ENCODE measurements around the gene PILRA. TPM values are rescaled to one million over a fixed set of nuclear protein-coding genes. Genes with fewer than 3 reads are reported as not detected.

PILRA gene
- total and polyA plus RNA-seq, 2 experiments from 2014 or later, result 0.38 to 5.3 TPM

DNA sequence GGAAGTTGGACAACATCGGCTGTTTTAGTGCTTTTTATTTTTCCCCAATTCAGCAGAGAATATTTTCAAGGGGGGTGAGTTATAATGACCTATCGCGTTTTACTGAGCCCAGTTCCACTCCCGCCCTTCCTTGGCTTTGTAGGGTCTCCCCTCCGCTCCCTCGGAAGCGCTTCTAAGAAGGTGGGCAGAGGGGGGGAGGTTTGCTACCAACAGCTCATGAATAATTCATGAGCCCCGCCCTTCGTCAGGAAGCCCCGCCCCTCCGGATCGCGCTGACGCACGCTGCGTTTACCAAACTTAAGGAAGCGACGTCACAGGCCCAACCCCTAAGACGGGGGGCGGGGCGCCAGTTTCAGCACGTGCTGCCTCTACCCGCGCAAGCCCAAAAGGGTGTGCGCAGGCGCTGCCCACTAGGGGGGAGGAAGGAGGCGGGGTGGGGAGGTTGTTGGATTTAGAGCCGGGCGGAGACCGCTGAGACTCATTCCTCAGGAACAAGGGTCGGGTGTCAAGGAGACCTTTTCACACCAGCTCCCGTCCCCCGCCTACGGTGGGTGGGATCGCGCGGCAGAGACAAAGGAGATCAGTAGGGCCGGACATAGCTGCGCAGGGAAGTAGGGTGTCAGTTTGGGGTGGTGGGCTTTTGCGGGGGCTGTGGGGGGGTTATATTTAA, 55.8 kb downstream of the PILRA start:
- peaks cover 21% of the 10 kb centered on the region; the same call in 1 of the 2 replicates for H3K4me1 ChIP-seq (ENCODE audit: insufficient read depth)
- peak; percentile 93 for TF ChIP-seq CREB1 (CRISPR knock-in tag; IDR thresholded peaks at IDR 0.05; ENCODE audit: low read depth)
- TF ChIP-seq, protein P1, sequence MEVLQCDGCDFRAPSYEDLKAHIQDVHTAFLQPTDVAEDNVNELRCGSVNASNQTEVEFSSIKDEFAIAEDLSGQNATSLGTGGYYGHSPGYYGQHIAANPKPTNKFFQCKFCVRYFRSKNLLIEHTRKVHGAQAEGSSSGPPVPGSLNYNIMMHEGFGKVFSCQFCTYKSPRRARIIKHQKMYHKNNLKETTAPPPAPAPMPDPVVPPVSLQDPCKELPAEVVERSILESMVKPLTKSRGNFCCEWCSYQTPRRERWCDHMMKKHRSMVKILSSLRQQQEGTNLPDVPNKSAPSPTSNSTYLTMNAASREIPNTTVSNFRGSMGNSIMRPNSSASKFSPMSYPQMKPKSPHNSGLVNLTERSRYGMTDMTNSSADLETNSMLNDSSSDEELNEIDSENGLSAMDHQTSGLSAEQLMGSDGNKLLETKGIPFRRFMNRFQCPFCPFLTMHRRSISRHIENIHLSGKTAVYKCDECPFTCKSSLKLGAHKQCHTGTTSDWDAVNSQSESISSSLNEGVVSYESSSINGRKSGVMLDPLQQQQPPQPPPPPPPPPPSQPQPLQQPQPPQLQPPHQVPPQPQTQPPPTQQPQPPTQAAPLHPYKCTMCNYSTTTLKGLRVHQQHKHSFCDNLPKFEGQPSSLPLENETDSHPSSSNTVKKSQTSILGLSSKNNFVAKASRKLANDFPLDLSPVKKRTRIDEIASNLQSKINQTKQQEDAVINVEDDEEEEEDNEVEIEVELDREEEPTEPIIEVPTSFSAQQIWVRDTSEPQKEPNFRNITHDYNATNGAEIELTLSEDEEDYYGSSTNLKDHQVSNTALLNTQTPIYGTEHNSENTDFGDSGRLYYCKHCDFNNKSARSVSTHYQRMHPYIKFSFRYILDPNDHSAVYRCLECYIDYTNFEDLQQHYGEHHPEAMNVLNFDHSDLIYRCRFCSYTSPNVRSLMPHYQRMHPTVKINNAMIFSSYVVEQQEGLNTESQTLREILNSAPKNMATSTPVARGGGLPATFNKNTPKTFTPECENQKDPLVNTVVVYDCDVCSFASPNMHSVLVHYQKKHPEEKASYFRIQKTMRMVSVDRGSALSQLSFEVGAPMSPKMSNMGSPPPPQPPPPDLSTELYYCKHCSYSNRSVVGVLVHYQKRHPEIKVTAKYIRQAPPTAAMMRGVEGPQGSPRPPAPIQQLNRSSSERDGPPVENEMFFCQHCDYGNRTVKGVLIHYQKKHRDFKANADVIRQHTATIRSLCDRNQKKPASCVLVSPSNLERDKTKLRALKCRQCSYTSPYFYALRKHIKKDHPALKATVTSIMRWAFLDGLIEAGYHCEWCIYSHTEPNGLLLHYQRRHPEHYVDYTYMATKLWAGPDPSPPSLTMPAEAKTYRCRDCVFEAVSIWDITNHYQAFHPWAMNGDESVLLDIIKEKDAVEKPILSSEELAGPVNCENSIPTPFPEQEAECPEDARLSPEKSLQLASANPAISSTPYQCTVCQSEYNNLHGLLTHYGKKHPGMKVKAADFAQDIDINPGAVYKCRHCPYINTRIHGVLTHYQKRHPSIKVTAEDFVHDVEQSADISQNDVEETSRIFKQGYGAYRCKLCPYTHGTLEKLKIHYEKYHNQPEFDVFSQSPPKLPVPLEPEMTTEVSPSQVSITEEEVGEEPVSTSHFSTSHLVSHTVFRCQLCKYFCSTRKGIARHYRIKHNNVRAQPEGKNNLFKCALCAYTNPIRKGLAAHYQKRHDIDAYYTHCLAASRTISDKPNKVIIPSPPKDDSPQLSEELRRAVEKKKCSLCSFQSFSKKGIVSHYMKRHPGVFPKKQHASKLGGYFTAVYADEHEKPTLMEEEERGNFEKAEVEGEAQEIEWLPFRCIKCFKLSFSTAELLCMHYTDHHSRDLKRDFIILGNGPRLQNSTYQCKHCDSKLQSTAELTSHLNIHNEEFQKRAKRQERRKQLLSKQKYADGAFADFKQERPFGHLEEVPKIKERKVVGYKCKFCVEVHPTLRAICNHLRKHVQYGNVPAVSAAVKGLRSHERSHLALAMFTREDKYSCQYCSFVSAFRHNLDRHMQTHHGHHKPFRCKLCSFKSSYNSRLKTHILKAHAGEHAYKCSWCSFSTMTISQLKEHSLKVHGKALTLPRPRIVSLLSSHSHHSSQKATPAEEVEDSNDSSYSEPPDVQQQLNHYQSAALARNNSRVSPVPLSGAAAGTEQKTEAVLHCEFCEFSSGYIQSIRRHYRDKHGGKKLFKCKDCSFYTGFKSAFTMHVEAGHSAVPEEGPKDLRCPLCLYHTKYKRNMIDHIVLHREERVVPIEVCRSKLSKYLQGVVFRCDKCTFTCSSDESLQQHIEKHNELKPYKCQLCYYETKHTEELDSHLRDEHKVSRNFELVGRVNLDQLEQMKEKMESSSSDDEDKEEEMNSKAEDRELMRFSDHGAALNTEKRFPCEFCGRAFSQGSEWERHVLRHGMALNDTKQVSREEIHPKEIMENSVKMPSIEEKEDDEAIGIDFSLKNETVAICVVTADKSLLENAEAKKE (CRISPR knock-in tag; IDR thresholded peaks at IDR 0.05), result no peak
- TF ChIP-seq ZNF114 (CRISPR knock-in tag; IDR thresholded peaks at IDR 0.05), result no peak
- peak; percentile 17; the same call in 1 of the 2 replicates for TF ChIP-seq ETS1 (IDR thresholded peaks at IDR 0.05)
- TF ChIP-seq, protein P2, sequence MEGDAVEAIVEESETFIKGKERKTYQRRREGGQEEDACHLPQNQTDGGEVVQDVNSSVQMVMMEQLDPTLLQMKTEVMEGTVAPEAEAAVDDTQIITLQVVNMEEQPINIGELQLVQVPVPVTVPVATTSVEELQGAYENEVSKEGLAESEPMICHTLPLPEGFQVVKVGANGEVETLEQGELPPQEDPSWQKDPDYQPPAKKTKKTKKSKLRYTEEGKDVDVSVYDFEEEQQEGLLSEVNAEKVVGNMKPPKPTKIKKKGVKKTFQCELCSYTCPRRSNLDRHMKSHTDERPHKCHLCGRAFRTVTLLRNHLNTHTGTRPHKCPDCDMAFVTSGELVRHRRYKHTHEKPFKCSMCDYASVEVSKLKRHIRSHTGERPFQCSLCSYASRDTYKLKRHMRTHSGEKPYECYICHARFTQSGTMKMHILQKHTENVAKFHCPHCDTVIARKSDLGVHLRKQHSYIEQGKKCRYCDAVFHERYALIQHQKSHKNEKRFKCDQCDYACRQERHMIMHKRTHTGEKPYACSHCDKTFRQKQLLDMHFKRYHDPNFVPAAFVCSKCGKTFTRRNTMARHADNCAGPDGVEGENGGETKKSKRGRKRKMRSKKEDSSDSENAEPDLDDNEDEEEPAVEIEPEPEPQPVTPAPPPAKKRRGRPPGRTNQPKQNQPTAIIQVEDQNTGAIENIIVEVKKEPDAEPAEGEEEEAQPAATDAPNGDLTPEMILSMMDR (conservative IDR thresholded peaks at IDR 0.05; ENCODE audit: low read depth in 2 of 2), result no peak
- TF ChIP-seq POLR2AphosphoS5 (IDR thresholded peaks at IDR 0.05; ENCODE audit: low read depth), result peak; percentile 86
- peaks cover 3% of the 10 kb centered on the region; the same call in 1 of the 2 replicates for H3K36me3 ChIP-seq (ENCODE audit: insufficient read depth)
- peak overlapping the region; percentile 67 for H3K4me3 ChIP-seq
- ATAC-seq (peak; percentile 47), DNase-seq (ENCODE audit: low spot score) (peak; percentile 100)
- peaks cover 36% of the 10 kb centered on the region for H3K27me3 Mint-ChIP-seq (ENCODE audit: insufficient read depth, low read depth, poor library complexity)
- H3K27ac ChIP-seq (ENCODE audit: low read depth), result peak overlapping the region; percentile 99
- peak overlapping the region; percentile 79 for H3K4me2 ChIP-seq
- peaks cover 32% of the 10 kb centered on the region for H3K79me2 ChIP-seq (replicated peaks; ENCODE audit: insufficient read depth)
- peak overlapping the region; percentile 92 for H3K4me3 Mint-ChIP-seq
- no peak overlapping the region for H2AFZ ChIP-seq
- H3K27me3 ChIP-seq (ENCODE audit: insufficient read depth), result peaks cover 9% of the 10 kb centered on the region
- peaks cover 23% of the 10 kb centered on the region; the same call in 1 of the 2 replicates for H3F3A ChIP-seq (replicated peaks; ENCODE audit: low read depth)
- H3K27ac Mint-ChIP-seq, result peak overlapping the region; percentile 99
- H3K9me3 Mint-ChIP-seq, result peaks cover 20% of the 10 kb centered on the region; the same call in 2 of the 3 replicates
- peaks cover 36% of the 10 kb centered on the region for H3K4me1 Mint-ChIP-seq
- peaks cover 45% of the 10 kb centered on the region for H3K36me3 Mint-ChIP-seq (ENCODE audit: low read depth)
- 0 out of 2 replicates have a peak, but pooled peaks cover 3% of the 10 kb centered on the region for H3K9me2 ChIP-seq (ENCODE audit: insufficient read depth)
- no peaks in the 10 kb centered on the region; the same call in 1 of the 2 replicates for H4K20me1 ChIP-seq (replicated peaks; ENCODE audit: insufficient read depth)
